Endothelial cell of umbilical vein (primary cell): ENCODE measurements around the gene BRD3.

Experiments
- CTCF ChIP-seq, 2 donors: IDR thresholded peaks; 1 replicate in 1 of 2; 2 replicates in 1 of 2; pipeline ENCODE4 v1.5.1; 2011; ENCODE audit warnings: low read length in 2 of 2, mild to moderate bottlenecking in 2 of 2, moderate library complexity in 2 of 2, control low read depth in 1 of 2, inconsistent platforms in 1 of 2, low read depth in 1 of 2; ENCODE audit not compliant: insufficient read depth in 1 of 2; ENCODE audit errors: extremely low read depth in 1 of 2
- GATA2 ChIP-seq: IDR thresholded peaks from 2 replicates; pipeline ENCODE4 v1.7.0; 2011; ENCODE audit warnings: low read depth, mild to moderate bottlenecking, moderate library complexity, mixed read lengths, low read length; ENCODE audit not compliant: insufficient read length, insufficient read depth
- JUN ChIP-seq: IDR thresholded peaks from 2 replicates; pipeline ENCODE4 v1.6.1; 2011; ENCODE audit warnings: borderline replicate concordance, low read depth; ENCODE audit not compliant: insufficient read length, insufficient read depth
- POLR2A ChIP-seq: IDR thresholded peaks from 2 replicates; pipeline ENCODE4 v1.6.1; 2012; ENCODE audit warnings: low read depth, mild to moderate bottlenecking, control low read depth, low read length
- POLR2AphosphoS5 ChIP-seq: IDR thresholded peaks from 2 replicates; pipeline ENCODE4 v1.6.1; 2012; ENCODE audit warnings: low read depth, mild to moderate bottlenecking, control low read depth, low read length, moderate library complexity; ENCODE audit not compliant: insufficient read depth

GRCh38 chr9:133998915-133999595 lies 68.8 kb downstream of the BRD3 start:
- TF ChIP-seq CTCF (IDR thresholded peaks at IDR 0.05; ENCODE audit: extremely low read depth in 1 of 2, insufficient read depth in 1 of 2, low read depth in 1 of 2, low read length in 2 of 2), result no peak
- TF ChIP-seq POLR2AphosphoS5, result no peak
- TF ChIP-seq POLR2A, result no peak
- no peak for TF ChIP-seq GATA2
- TF ChIP-seq JUN, result no peak
